K562 (cell line): ENCODE data around the gene DAD1. TPM values are rescaled to one million over a fixed set of nuclear protein-coding genes. Genes with fewer than 3 reads are reported as not detected.

ENCODE experiments used
- ATF7 ChIP-seq: fragments of 450-650 bp; IDR thresholded peaks from 2 replicates; pipeline ENCODE4 v1.7.1; 2014; ENCODE audit warnings: mild to moderate bottlenecking, moderate library complexity
- KDM4B ChIP-seq, 2 experiments: fragments of 450-650 bp in 1 of 2; sonication (generic) in 1 of 2; IDR thresholded peaks; 2 replicates each; pipeline ENCODE4 v1.6.1; 2016 to 2017; ENCODE audit warnings: borderline replicate concordance in 2 of 2, antibody characterized with exemption in 1 of 2, low read depth in 1 of 2, mild to moderate bottlenecking in 1 of 2
- POLR3G ChIP-seq: IDR thresholded peaks from 2 replicates; pipeline ENCODE4 v1.6.1; 2011; ENCODE audit not compliant: insufficient read length, insufficient replicate concordance; ENCODE audit errors: extremely low read depth
- SMC3 ChIP-seq: conservative IDR thresholded peaks from 2 replicates; pipeline ENCODE4 v1.6.1; 2011; ENCODE audit warnings: low read depth, low read length, improper control_type of control experiment; ENCODE audit not compliant: insufficient read depth
- polyA plus RNA-seq, 8 experiments: library from polyadenylated mRNA; depleted of rRNA in 4 of 8; stranded (reverse) in 5 of 8; unstranded in 3 of 8; fragments of >200 nt; fragmentation: Nextera tagmentation in 2 of 8; fragmentation: Illumina TruSeq in 1 of 8; extraction: Ambion mirVana in 2 of 8; extraction: Trizol in 1 of 8; gene quantifications; 2 replicates each; pipeline versions ENCODE4 v1.2.1 to v1.2.3, GENCODE V29; 2011 to 2014; ENCODE audit warnings: inconsistent platforms in 1 of 8, missing spikeins in 1 of 8
- total RNA-seq, 7 experiments: library from RNA; depleted of rRNA in 6 of 7; stranded (reverse); fragments of >200 nt in 6 of 7; fragmentation: Illumina TruSeq in 2 of 7; extraction: Trizol in 2 of 7; gene quantifications; 2 replicates each; pipeline versions ENCODE4 v1.2.1 to v1.2.3, GENCODE V29; 2011 to 2021; ENCODE audit warnings: low replicate concordance in 1 of 7
- TF ChIP-seq, protein P1 (sequence below), 3 experiments: IDR thresholded peaks in 2 of 3; conservative IDR thresholded peaks in 1 of 3; 2 replicates each; pipeline ENCODE4 v1.5.1; 2011 to 2012; ENCODE audit warnings: low read length in 3 of 3, mild to moderate bottlenecking in 3 of 3, control low read depth in 2 of 3, improper control_type of control experiment in 1 of 3, inconsistent platforms in 1 of 3, low read depth in 1 of 3, mixed read lengths in 1 of 3, moderate library complexity in 1 of 3; ENCODE audit not compliant: insufficient read depth in 2 of 3
- TF ChIP-seq, protein P2 (sequence below), 3 experiments: fragments of 200-800 bp in 1 of 3; fragments of 250-450 bp in 1 of 3; fragments of 450-650 bp in 1 of 3; sonication (Bioruptor Pico) in 1 of 3; sonication (Bioruptor generic) in 1 of 3; formaldehyde crosslinking in 1 of 3; IDR thresholded peaks; 2 replicates each; pipeline versions ENCODE4 v1.6.1 to v1.8.0; 2016 to 2022; ENCODE audit warnings: mild to moderate bottlenecking in 2 of 3, missing genetic modification characterization in 2 of 3, missing compliant biosample characterization in 1 of 3, moderate library complexity in 1 of 3
- TF ChIP-seq, protein P3 (sequence below): fragments of 200-600 bp; sonication (generic); IDR thresholded peaks from one replicate; pipeline ENCODE4 v1.6.1; 2012; ENCODE audit warnings: mild to moderate bottlenecking, low read depth, low read length, inconsistent platforms

DAD1 gene
- total and polyA plus RNA-seq, 9 of the 15 experiments (the other 6 are each of a cell fraction or from before 2014, with no cell fraction given) = 104 to 617 (median 222) TPM

DNA sequence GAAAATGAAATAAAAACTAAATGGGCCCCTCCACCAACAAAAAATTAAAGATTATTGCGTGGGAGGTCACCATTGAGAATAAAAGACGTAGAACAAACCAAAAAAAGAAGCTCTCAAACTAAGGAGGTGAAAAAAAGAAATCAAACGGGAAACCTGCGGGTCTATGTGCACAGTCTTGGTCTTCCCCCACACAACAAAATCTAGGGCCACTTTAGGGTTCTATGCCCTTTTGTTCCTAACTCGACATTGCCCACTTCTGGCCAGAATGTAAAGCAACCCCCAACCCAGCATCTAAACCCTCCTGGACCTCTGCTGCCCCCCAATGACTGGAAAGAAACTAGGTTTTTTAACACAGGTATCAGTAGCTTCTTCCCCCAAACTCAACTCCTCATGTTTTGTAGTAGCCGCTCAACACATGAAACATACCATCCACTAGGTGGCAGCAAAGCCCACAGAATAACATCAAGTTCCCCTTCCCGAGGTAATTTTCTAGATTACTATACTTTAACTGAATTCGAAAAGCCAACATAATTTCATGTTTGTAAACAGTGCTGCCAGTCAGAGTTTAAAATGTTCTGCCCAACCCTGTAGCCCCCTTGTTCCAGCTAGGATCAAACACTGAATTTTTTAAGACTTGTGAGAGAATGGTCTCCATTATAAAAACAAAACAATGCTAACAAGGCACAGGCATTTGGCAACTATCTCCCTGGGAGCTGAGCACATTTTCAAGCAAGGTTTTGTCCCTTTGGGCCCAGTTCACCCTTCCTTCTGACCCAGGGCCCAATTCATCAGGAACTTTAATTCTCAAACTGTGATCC, 18.7 kb downstream of the DAD1 start (continued):
- TF ChIP-seq, protein P1, sequence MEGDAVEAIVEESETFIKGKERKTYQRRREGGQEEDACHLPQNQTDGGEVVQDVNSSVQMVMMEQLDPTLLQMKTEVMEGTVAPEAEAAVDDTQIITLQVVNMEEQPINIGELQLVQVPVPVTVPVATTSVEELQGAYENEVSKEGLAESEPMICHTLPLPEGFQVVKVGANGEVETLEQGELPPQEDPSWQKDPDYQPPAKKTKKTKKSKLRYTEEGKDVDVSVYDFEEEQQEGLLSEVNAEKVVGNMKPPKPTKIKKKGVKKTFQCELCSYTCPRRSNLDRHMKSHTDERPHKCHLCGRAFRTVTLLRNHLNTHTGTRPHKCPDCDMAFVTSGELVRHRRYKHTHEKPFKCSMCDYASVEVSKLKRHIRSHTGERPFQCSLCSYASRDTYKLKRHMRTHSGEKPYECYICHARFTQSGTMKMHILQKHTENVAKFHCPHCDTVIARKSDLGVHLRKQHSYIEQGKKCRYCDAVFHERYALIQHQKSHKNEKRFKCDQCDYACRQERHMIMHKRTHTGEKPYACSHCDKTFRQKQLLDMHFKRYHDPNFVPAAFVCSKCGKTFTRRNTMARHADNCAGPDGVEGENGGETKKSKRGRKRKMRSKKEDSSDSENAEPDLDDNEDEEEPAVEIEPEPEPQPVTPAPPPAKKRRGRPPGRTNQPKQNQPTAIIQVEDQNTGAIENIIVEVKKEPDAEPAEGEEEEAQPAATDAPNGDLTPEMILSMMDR (IDR thresholded peaks at IDR 0.05 in 2 of 3, conservative IDR thresholded peaks at IDR 0.05 in 1 of 3; ENCODE audit: insufficient read depth in 2 of 3, low read depth in 1 of 3, low read length in 3 of 3) = peak; percentile 77 to 99 (median 95)
- TF ChIP-seq KDM4B (IDR thresholded peaks at IDR 0.05; ENCODE audit: borderline replicate concordance in 2 of 2, low read depth in 1 of 2) = no peak
- TF ChIP-seq ATF7 = peak; percentile 20; the same call in 1 of the 2 replicates
- TF ChIP-seq, protein P2, sequence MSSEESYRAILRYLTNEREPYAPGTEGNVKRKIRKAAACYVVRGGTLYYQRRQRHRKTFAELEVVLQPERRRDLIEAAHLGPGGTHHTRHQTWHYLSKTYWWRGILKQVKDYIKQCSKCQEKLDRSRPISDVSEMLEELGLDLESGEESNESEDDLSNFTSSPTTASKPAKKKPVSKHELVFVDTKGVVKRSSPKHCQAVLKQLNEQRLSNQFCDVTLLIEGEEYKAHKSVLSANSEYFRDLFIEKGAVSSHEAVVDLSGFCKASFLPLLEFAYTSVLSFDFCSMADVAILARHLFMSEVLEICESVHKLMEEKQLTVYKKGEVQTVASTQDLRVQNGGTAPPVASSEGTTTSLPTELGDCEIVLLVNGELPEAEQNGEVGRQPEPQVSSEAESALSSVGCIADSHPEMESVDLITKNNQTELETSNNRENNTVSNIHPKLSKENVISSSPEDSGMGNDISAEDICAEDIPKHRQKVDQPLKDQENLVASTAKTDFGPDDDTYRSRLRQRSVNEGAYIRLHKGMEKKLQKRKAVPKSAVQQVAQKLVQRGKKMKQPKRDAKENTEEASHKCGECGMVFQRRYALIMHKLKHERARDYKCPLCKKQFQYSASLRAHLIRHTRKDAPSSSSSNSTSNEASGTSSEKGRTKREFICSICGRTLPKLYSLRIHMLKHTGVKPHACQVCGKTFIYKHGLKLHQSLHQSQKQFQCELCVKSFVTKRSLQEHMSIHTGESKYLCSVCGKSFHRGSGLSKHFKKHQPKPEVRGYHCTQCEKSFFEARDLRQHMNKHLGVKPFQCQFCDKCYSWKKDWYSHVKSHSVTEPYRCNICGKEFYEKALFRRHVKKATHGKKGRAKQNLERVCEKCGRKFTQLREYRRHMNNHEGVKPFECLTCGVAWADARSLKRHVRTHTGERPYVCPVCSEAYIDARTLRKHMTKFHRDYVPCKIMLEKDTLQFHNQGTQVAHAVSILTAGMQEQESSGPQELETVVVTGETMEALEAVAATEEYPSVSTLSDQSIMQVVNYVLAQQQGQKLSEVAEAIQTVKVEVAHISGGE (CRISPR knock-in tag; IDR thresholded peaks at IDR 0.05) = 0 out of 6 replicates have a peak, but pooled peaks of 1 of the 3 experiments have one; percentile 38
- peak; percentile 26; the same call in 1 of the 2 replicates for TF ChIP-seq SMC3
- no peak for TF ChIP-seq POLR3G
- TF ChIP-seq, protein P3, sequence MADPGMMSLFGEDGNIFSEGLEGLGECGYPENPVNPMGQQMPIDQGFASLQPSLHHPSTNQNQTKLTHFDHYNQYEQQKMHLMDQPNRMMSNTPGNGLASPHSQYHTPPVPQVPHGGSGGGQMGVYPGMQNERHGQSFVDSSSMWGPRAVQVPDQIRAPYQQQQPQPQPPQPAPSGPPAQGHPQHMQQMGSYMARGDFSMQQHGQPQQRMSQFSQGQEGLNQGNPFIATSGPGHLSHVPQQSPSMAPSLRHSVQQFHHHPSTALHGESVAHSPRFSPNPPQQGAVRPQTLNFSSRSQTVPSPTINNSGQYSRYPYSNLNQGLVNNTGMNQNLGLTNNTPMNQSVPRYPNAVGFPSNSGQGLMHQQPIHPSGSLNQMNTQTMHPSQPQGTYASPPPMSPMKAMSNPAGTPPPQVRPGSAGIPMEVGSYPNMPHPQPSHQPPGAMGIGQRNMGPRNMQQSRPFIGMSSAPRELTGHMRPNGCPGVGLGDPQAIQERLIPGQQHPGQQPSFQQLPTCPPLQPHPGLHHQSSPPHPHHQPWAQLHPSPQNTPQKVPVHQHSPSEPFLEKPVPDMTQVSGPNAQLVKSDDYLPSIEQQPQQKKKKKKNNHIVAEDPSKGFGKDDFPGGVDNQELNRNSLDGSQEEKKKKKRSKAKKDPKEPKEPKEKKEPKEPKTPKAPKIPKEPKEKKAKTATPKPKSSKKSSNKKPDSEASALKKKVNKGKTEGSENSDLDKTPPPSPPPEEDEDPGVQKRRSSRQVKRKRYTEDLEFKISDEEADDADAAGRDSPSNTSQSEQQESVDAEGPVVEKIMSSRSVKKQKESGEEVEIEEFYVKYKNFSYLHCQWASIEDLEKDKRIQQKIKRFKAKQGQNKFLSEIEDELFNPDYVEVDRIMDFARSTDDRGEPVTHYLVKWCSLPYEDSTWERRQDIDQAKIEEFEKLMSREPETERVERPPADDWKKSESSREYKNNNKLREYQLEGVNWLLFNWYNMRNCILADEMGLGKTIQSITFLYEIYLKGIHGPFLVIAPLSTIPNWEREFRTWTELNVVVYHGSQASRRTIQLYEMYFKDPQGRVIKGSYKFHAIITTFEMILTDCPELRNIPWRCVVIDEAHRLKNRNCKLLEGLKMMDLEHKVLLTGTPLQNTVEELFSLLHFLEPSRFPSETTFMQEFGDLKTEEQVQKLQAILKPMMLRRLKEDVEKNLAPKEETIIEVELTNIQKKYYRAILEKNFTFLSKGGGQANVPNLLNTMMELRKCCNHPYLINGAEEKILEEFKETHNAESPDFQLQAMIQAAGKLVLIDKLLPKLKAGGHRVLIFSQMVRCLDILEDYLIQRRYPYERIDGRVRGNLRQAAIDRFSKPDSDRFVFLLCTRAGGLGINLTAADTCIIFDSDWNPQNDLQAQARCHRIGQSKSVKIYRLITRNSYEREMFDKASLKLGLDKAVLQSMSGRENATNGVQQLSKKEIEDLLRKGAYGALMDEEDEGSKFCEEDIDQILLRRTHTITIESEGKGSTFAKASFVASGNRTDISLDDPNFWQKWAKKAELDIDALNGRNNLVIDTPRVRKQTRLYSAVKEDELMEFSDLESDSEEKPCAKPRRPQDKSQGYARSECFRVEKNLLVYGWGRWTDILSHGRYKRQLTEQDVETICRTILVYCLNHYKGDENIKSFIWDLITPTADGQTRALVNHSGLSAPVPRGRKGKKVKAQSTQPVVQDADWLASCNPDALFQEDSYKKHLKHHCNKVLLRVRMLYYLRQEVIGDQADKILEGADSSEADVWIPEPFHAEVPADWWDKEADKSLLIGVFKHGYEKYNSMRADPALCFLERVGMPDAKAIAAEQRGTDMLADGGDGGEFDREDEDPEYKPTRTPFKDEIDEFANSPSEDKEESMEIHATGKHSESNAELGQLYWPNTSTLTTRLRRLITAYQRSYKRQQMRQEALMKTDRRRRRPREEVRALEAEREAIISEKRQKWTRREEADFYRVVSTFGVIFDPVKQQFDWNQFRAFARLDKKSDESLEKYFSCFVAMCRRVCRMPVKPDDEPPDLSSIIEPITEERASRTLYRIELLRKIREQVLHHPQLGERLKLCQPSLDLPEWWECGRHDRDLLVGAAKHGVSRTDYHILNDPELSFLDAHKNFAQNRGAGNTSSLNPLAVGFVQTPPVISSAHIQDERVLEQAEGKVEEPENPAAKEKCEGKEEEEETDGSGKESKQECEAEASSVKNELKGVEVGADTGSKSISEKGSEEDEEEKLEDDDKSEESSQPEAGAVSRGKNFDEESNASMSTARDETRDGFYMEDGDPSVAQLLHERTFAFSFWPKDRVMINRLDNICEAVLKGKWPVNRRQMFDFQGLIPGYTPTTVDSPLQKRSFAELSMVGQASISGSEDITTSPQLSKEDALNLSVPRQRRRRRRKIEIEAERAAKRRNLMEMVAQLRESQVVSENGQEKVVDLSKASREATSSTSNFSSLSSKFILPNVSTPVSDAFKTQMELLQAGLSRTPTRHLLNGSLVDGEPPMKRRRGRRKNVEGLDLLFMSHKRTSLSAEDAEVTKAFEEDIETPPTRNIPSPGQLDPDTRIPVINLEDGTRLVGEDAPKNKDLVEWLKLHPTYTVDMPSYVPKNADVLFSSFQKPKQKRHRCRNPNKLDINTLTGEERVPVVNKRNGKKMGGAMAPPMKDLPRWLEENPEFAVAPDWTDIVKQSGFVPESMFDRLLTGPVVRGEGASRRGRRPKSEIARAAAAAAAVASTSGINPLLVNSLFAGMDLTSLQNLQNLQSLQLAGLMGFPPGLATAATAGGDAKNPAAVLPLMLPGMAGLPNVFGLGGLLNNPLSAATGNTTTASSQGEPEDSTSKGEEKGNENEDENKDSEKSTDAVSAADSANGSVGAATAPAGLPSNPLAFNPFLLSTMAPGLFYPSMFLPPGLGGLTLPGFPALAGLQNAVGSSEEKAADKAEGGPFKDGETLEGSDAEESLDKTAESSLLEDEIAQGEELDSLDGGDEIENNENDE = no peak
